Measurements from ENCODE around the gene WBP1L. TPM values are rescaled to one million over a fixed set of nuclear protein-coding genes. Genes with fewer than 3 reads are reported as not detected.

Gene WBP1L
- total RNA-seq, 1 donor, result 53.3 TPM

DNA sequence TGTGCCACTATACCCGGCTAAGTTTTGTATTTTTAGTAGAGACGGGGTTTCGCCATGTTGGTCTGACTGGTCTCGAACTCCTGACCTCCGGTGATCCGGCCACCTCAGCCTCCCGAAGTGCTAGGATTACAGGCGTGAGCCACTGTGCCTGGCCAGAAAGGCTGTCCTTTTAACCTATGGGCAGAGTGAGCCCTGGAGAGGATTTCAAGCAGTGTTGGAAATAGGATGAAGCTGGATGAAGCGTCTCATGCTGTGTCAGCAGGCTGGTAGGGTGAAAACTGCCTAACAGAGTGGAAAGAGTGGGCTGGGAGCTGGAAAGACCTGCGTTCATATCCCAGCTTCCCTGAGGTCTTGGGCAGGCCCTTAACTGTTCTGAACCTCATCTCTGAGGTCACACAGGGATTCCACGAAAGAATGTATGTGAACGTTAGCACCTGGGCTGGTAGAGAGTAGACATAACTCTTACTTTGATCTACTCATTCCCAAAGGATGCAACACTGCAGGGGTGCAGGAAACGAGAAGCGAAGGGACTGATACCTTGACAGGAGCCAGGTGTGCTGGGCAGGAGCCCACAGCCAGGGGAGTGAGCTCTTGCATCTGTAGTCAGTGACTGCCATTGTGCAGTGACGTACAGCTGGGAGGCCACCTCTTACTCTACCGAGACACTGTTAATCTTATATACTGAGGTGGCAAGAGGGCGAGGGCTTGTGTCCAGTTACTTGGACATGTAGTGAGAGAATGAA lies 34.1 kb downstream of the WBP1L start:
- no peak for DNase-seq (ENCODE audit: low read depth in 2 of 3, low spot score in 2 of 3)

DNA sequence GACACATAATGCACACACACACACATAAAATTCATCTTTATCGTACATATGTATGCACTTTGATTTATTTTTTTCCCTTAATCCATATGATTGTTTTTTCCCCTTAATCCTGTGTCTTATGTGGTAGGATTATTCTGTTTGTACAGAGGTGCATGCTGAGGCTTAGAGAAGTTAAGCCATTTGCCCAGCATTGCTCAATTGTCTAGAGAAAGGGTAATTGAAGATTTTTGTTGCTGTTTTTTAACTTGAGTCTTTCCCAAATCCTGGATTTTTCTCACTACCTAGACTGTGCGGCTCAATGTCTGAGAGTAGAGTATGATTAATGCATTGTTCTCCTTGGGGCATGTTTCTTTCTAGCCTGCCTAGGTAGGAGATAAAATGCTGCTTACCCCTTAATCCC lies 35.0 kb downstream of the WBP1L start:
- no peak for DNase-seq (ENCODE audit: low read depth in 2 of 3, low spot score in 2 of 3)

DNA sequence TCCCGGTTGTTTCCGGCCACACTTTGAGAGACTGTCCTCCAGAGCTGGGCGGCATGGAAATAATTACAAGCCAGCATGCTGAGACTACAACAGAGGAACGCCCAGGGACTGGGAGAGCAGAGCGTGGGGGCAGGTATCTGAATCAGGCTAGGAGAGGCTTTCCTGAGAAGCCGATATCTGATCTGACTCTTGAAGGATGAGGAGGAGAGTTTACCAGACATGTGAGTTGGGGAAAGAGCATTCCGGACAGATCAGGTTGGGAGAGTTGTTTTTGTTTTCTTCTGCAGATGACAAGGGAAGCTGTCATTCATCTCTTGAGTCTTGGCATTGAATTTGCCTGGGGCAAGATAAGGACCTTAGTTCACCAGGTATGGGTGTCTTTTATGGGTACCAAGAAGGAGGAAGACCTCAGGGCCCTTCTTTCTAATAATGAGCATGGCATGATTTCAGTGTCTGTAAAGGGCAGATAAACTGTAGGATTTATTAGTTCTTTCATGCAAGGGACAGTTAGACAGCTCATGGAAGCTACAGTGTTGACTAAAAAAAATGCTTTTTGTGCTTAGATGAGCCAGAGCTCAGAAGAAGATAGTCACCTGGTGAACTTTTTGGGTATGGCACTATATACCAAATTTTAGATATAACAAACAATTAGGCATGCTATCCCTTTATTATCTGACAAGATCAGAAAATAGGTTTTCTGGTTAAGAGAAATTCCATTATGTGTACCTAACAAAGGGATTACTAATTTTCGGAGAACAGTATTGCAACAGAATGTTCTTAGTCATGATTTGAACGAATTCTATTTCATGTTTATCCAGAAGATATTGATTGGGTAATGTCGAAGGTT lies 36.2 kb downstream of the WBP1L start:
- no peak for DNase-seq (ENCODE audit: low read depth in 2 of 3, low spot score in 2 of 3)

- DNase-seq (ENCODE audit: low read depth in 2 of 3, low spot score in 2 of 3), result no peak
These were observed 36.7 kb downstream of the WBP1L start for GRCh38 chr10:102780527-102780808.

DNA sequence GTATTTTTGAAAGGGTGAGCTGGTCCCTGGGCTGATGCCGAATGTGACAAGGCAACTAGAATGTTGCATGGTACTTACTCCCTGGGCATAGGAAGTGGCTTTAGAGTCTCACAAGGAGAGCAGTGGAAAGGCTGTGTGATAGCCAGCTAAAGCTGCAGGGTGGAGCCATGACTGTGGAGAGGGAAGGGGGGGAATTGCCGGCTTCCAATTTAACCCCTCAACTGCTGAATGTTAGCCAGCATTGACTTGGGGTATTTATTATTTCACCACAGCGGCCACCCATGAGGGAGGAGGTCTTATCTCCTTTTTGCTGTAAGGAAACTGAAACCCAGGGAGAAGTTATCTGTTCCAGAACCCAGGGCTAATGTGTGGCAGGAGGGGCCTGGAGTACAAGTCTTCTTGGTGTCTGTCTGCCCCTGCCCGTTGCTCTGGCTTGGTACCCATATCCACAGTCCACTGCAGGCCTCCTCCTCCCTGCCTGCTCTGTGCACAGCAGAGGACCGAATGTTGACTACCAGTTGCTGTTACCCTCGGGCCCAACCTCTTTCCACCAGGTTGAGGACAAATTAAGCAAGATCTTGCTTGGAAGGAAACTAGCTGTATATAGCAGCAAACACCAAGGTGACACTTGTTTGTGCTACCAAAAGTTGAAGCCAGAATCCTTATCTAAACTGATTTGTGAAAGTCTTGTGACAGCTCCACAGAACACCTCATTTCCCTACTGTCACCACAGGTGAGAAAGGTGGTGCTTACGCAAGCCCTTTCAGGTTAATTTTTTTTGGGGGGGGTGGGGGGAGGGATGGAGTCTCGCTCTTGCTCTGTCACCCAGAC lies 37.6 kb downstream of the WBP1L start:
- peak in 1 of 3 donors; percentile 20 for DNase-seq (ENCODE audit: low read depth in 2 of 3, low spot score in 2 of 3)

DNA sequence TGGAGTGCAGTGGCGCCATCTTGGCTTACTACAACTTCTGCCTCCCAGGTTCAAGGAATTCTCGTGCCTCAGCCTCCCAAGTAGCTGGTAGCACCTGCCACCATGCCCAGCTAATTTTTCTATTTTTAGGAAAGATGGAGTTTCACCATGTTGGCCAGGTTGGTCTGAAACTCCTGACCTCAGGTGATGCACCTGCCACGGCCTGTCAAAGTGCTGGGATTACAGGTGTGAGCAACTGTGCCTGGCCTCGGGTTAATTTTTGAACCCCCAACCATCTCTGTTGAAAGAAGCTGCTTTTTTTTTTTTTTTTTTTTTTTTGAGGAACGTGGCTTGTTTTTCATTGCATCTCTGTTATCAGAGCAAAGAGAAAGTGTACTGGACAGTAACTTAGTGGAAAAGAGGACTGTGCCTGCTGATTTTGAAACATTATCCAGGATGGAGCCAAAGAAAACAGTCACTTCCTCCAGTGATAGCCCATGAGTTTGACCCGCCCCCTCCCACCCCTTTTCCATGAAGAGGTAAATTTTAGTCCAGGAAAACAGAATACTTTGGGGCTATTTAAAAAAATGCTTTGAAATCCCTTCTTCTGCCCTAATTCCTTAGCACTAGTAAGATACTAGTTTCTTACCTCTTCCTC lies 38.3 kb downstream of the WBP1L start:
- DNase-seq (ENCODE audit: low read depth in 2 of 3, low spot score in 2 of 3), result no peak

GRCh38 chr10:102782673-102783551 lies 39.2 kb downstream of the WBP1L start:
- DNase-seq (ENCODE audit: low read depth in 2 of 3, low spot score in 2 of 3), result no peak

- DNase-seq (ENCODE audit: low read depth in 2 of 3, low spot score in 2 of 3), result no peak
These were observed 39.8 kb downstream of the WBP1L start for GRCh38 chr10:102783568-102783967.

GRCh38 chr10:102785818-102786217 lies 42.1 kb downstream of the WBP1L start:
- DNase-seq (ENCODE audit: low read depth in 2 of 3, low spot score in 2 of 3), result peak in 2 of 3 donors; percentile 74 to 78

GRCh38 chr10:102791754-102792395 lies 48.1 kb downstream of the WBP1L start:
- DNase-seq (ENCODE audit: low read depth in 2 of 3, low spot score in 2 of 3), result no peak

- no peak for DNase-seq (ENCODE audit: low read depth in 2 of 3, low spot score in 2 of 3)
These were observed 52.0 kb downstream of the WBP1L start for GRCh38 chr10:102795453-102796406.

GRCh38 chr10:102796407-102797176 lies 52.8 kb downstream of the WBP1L start:
- peak in 1 of 3 donors; percentile 67 for DNase-seq (ENCODE audit: low read depth in 2 of 3, low spot score in 2 of 3)

DNA sequence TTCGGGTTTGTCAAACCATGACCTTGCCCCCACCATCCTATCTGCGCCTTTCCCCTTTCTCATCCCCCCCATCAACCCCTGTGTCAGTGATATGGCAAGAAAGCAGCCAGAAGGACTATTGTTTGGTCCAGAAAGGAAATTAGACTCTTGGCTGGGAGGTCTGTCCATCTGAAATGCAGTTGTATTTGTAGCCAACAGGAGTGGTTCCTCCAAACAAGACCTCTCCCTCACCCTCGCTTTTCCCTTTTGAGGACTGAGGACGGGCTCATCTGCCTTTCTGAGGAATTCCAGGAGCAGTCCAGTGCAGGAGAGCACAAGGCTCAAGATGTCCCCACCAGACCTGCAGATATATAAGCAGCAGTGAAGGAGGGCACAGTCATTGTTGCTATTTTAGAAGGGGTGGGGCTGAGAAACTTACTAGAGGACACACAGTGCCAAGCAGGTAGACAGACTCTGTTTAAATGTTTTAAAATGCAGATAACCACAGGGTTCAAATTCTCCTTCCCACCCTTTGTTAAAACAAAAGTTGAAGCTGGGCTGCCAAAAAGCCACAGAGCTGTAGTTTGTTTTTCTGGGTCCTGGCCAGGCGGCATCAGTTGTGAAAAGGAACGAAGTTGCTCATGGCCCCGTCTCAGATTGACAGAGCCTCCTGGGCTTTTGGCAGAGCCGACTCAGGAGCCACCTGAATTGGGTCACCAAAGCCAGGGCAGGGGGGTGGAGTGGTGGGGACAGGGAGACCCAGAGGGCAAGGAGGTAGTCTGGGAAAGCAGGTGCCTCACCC lies 56.1 kb downstream of the WBP1L start:
- no peak for DNase-seq (ENCODE audit: low read depth in 2 of 3, low spot score in 2 of 3)

GRCh38 chr10:102800611-102801335 lies 57.0 kb downstream of the WBP1L start:
- DNase-seq (ENCODE audit: low read depth in 2 of 3, low spot score in 2 of 3), result no peak

DNA sequence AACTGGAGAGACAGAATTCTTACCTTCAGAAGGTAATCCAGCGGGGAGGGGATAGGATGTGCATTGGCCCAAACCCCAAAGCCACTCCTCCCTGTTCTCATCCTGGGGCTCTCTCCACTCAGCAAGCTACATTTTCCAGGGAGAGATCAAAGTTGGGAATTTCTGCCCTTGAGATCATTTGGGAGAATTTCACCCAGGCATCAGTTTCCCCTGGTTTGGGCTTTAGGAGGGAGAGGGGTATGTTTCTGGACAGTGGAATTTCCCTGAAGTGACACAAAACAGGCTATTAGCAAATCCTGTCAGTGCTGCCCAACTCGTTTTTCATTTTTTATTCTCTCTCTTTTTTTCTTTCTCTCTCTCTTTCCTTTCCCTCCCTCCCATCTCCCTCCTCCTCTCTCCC lies 57.7 kb downstream of the WBP1L start:
- no peak for DNase-seq (ENCODE audit: low read depth in 2 of 3, low spot score in 2 of 3)

GRCh38 chr10:102801978-102802377 lies 58.2 kb downstream of the WBP1L start:
- peak in 1 of 3 donors; percentile 31 for DNase-seq (ENCODE audit: low read depth in 2 of 3, low spot score in 2 of 3)

Data from hematopoietic multipotent progenitor cell (in vitro differentiated cells).